HG03442 (cell line): ENCODE measurements around the gene NME8.
"Not testable (repeated sequence)": the region's sequence is repeated elsewhere in the genome, so short reads cannot be mapped to it uniquely, and the experiment has no call there.

Experiments used
- ATAC-seq: cut with Tn5 transposase; IDR thresholded peaks from one replicate; pipeline ENCODE4 v1.9.1; 2021; ENCODE audit warnings: mild to moderate bottlenecking, moderate library complexity; ENCODE audit not compliant: unreplicated experiment

Gene NME8, protein sequence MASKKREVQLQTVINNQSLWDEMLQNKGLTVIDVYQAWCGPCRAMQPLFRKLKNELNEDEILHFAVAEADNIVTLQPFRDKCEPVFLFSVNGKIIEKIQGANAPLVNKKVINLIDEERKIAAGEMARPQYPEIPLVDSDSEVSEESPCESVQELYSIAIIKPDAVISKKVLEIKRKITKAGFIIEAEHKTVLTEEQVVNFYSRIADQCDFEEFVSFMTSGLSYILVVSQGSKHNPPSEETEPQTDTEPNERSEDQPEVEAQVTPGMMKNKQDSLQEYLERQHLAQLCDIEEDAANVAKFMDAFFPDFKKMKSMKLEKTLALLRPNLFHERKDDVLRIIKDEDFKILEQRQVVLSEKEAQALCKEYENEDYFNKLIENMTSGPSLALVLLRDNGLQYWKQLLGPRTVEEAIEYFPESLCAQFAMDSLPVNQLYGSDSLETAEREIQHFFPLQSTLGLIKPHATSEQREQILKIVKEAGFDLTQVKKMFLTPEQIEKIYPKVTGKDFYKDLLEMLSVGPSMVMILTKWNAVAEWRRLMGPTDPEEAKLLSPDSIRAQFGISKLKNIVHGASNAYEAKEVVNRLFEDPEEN

DNA sequence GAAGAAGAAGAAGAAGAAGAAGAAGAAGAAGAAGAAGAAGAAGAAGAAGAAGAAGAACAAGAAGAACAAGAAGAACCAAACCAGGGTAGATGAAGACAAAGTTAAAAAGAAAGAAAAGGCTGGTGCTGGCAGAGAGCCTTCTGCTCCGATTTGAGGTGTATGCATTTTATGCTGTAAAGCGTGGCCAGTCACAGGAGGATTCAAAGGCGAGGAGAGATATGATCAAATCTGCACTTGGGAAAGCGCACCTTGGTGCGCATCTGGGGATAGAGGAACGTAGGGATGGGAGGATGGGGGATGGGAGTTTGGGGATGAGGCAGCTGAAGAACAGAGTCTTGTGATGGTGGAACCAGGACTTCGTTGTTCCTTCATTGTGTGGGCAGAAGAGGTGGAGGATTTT lies at the start of gene NME8:
TSS of gene NME8 (plus strand) at position 301 of the 400 bp plus-strand sequence. CDS start 1,670 bp downstream, outside the sequence.
- no peak for ATAC-seq

DNA sequence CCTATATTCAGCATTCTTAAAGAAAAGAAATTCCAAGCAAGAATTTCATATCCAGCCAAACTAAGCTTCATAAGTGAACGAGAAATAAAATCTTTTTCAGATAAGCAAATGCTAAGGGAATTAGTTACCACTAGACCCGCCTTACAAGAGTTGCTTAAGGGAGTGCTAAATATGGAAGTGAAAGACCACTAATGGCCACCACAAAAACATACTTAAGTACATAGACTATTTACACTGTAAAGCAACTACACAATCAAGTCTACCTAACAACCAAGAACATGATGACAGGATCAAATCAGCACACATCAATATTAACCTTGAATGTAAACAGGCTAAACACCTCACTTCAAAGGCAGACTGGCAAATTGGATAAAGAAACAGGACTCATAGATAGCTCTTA lies 42.2 kb upstream of the NME8 start:
- ATAC-seq, result no peak

DNA sequence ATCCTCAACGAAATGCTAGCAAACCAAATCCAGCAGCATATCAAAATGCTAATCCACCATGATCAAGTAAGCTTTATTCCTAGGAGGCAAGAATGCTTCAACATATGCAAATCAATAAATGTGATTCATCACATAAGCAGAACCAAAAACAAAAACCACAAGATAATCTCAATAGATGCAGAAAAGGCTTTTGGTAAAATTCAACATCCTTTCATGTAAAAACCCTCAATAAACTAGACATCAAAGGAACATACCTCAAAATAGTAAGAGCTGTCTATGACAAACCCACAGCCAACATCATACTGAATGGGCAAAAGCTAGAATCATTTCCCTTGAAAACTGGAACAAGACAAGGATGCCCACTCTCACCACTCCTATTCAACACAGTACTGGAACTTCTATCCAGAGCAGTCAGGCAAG lies 36.2 kb upstream of the NME8 start:
- ATAC-seq, result not testable (repeated sequence)

DNA sequence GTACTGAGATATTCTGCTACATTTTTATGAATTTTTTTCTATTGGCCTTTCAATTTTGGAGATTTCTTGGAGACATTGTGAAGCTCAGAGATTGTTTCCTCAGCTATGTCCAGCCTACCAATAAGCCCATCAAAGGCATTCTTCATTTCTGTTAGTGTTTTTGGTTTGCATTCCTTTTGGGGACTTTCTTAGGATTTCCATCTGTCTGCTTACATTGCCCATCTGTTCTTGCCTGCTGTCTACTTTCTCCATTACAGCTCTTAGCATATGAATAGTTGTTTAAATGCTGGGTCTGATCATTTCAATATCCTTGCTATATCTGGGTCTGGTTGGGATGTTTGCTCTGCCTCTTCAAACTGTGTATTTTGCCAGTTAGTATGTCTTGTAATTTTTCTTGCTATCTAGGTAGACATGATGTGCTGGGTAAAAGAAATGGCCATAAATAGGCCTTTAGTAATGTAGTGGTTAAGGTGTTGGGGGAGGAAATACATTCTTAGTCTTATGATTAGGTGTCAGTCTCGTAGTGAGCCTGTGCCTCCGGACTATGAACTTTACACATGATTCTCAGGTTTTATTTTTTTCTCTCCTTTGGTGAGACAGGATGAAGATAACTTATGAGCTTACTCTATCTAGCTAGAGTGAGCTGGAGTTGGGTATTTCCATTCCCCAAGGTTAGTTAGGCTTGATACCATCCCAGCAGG lies 32.6 kb upstream of the NME8 start:
- peak; percentile 92 for ATAC-seq

DNA sequence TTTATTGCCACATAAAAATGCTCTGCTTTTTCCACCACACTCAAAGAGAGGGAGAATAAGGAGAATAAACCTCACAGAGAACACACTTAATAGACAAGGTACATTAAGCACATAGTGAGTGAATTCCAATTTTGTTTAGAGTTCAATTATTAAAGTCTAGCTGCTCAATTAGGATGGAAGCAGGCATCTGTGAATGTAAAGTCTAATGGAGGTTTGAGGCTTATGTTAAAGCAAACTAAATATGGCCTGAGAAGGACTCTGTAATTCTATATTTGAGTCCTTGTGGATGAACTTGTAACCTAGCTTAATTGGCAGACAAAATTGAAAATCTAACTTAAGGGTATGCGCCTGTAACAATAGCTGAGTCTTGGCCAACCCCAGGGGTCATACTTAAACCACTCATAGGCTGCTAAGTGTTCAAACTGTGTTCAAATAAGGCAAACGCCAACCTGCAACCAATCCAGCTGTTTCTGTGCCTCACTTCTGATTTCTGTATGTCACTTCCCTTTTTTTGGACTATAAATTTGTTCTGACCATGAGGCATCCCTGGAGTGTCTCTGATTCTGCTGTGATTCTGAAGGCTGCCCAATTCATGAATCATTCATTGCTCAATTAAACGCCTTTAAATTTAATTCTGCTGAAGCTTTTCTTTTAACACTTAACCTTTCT lies 31.3 kb upstream of the NME8 start:
- no peak for ATAC-seq

DNA sequence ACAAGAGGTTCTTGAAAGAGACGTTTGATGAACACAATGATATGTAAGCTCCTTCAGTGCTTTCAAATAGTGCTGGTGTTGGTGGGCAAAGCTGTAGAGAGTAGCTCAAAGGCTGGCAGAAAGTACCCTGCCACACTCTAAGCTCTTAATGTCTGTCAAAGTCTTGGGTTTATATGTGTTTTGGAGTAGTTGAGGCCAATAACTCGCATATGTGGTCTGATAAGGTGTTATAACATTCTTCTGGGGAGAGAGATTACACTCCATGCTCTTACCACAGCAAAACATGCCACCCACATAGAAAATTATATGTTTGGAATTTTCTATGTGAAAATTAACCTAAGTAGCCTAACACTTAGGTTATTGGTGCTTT lies 30.8 kb upstream of the NME8 start:
- no peak for ATAC-seq

DNA sequence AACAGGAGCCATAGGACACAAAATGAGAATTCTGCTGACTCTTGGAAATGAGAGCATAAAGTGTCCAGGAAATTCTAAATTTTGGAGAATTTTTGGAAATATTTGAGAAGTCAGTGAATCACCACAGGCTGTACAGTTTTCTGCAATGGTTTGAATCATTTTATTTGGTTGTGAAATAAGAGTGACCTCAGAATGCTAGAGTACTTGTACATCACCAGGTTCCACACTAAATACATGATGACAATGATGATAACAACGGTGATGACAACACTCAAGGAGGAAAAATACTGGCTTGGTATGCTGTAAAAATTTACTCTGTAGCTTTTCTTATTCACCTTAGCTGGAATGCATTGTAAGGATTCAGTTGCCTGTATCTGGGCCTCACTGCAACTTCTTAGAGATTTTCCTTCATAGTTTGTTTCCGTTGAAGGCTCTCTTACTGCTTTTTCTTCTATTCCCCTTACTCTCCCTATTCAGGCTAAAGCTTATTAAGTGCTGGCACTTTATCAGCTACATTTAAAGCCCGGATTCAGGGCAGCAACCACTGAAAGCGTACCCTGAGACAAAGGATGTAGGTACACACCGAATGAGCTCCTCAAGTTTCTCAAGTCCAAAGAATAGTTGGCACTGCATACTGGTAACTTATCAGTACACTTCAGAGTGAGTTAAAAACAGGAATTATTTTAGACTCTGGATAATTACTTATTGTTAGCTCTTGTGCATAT lies 30.2 kb upstream of the NME8 start:
- no peak for ATAC-seq

DNA sequence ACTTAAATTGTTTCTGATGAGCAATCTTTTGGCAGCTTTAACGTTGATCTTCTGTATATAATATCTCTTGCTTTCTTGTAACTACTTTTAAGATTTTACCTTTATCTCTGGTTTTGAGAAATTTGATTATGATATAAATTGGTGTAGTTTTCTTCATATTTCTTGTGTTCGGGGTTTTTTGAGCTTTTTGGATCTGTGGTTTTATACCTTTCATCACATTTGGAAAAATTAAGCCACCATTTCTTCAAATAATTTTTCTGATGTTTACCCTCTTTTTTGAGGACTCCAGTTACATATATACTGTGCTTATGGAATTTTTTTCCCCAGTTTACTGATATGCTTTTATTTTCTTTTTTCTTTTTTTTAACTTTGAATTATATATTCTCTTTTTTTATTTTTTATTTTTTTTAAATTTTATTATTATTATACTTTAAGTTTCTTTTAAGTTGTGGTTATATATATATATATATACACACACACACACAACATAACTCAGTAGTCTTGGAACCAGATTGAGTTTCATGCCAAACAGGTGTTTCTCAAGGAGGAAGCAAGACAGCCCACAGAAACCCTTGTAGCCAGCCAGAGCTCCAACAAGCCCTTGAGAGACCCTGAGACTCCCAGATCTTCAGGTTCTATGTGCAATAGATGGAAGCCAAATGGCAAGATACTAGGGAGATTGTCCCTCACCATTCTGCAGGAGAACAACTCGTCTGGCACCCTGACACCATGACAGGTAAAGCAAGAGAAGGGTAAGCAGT lies 27.5 kb upstream of the NME8 start:
- ATAC-seq, result peak; percentile 52

DNA sequence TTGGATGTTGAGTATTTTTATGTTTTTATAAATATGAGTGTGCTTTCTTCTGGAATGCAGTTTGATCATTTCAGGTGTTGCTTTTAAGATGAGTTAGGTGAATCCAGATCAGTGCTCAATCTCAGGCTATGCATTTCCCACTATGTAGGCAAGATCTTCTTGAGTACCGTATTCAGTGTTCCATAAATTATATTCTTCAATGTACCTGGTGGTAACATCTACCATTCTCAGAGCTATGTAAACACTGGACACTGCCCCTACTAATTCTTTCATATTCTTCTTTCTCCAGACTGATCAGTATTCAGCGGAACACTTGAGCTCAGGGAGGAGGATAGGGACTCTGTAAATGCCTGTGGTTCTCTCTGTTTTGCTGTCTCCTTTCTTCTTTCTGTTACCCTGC lies 25.5 kb upstream of the NME8 start:
- ATAC-seq, result no peak

DNA sequence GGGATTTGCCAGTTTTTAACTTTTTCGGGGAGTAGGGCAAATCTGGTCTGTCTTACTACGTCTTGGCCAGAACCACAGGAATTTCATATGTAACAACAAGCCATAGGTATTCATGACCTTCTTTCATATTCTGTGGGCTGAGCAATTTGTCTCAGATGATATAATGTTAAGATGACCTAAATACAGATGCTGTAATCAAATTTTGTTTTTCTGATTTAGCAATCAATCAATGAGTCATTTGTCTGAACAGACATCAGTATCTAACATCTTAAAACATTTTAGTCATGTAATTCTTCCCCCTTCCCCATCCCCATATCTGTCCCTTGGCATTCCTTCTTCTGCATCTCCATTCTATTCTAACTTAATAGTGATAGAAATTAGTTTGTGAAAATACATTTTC lies 24.8 kb upstream of the NME8 start:
- no peak for ATAC-seq

DNA sequence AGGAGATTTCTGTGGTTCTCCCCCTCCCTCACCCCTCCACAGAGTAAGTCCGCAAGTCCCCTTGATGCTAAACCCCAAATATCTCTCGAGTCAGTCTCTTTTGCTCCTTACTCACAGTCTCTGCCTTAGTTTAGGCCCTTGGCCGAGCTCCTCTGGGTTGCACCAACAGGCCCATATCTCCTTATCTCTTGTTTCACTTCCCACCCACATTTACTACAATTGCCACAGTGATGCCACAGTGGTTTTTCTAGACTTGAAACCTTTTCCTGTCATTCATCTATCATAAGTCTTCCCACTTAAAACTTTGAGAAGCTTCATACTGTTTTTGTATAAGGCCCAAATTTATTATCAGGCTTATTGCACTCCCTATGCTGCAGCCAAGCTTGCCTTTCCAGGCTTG lies 23.4 kb upstream of the NME8 start:
- ATAC-seq, result no peak

DNA sequence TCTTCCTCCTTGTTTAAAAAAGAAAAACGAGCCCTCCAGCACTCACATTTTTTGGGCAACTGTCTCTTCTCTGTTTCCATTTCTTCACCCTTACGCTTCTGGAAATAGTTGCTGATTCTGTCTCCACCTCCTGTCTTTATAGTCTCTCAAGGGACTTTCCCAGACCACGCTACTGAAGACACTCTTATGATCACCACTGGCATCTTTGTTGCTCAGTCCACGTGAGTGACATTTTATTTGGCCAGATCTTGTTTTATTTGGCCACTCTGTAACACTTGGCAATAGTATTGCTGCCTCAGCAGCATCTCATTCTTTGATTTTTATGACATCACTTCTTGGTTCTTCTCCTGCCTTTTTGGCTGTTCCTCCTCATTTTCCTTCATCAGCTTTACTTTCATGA lies 21.6 kb upstream of the NME8 start:
- peak; percentile 55 for ATAC-seq

DNA sequence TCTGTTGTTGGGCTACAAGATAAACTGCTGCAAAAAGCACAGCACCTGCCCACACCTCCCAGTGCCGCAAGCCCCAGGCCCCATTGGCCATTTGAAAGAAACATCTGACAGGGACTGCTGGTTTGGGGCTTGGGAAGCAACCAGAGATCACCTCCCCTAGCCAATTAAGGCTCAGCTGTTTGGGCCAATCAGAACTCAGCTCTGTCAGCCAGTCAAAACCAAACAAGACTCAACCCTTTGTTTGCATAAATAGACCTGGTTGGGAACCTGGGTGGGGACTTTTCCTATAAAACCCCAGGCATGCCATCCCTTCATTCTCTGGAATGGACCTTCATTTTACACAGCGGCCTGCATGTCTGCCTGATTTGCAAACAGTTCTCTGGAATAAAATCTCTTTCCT lies 17.2 kb upstream of the NME8 start:
- no peak for ATAC-seq

DNA sequence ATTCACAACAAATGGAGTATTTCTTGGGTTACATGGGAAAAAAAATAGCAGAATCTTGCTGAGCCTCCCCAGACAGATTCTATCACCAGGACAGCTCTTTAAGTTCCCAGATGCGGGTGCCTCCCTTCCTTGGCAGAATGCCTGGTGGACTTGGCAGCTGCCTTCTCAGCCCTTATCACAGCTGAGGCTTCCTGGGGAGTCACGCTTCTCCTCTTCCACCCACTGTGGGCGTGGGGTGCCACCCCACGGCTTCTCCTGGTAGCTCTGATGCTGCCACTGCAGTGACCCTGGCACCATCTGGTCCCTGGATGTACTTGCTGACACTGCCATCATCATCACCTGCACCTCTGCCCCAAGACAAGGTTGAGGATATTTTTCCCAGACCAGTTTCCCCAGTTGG lies 16.2 kb upstream of the NME8 start:
- peak; percentile 92 for ATAC-seq

DNA sequence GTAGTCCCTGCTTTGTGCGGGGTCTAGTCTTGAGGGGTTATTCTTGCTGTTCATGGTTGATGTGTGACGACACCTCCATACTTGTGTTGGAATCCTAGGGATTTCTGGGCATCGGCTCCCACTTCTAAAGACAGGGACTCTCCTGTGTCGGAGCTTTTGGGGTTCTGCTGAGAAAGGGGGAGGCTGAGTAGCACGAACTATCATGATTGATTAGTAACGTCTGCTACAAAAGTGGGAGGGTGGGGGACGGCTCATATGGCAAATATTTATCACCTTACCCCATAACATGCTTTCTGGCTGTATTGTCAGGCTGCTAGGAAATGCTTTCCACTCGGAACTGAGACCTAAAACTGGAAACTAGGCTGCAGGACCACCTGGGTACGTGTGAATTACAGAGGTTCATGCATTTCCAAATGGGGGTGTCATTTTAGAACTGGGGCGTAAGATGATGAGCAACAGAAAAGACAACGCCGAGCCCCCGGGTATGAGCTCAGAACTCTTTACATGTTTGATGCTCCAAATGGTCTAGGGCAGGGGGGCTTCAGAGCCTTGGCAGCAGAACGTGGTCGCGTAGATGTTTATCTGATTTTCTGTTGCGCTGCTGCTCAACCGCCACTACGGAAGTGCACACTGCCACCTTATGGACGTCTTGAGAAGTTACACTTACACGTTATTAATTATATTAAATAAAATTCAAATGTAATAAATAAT lies 15.1 kb upstream of the NME8 start:
- no peak for ATAC-seq

DNA sequence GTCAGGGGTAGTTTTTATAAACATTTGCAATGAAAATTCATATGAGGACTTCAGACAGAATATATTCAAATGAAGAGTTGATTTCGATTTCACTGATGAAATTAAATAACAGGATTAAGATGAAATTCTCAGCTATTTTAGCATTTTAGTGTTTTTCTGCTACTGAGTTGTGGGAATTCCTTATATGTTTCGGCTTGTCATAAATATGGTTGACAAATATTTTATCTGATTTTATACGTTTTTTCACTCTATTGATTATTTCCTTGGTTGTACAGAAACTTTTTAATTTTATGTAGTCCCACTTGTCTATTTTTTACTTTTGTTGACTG lies 14.6 kb upstream of the NME8 start:
- no peak for ATAC-seq

DNA sequence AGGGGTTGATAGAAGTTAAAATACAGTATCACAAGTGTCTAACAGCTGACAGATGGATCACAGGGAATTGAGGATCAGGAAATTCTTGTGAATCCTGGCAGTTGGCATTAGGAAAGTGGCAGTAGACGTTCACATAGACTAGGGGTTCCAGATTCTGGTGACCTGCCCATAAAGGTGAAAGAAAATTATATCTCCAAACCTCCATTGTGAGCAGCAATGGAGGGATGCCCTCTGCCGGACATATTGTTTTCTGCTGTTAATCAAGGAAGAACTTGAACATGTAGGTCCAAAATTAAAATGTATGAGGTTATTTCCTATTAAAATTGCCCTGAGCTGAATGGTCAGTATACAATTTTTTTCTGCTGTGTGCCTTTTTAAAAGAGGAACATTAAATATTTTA lies 5.1 kb downstream of the NME8 start:
- no peak for ATAC-seq

DNA sequence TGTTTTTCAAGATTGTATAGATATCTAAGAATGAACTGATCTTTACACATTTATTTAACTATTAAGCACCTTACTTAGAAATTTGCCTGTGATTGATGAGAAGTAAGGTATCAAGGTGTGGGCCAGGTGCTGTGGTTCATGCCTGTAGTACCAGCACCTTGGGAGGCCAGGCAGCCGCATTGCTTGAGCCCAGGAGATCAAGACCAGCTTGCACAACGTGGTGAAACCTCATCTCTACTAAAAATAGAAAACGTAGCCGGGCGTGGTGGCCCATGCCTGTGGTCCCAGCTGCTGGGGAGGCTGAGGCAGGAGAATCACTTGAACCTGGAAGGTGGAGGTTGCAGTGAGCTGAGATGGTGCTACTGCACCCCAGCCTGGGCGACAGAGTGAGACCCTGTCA lies 33.7 kb downstream of the NME8 start:
- no peak for ATAC-seq

DNA sequence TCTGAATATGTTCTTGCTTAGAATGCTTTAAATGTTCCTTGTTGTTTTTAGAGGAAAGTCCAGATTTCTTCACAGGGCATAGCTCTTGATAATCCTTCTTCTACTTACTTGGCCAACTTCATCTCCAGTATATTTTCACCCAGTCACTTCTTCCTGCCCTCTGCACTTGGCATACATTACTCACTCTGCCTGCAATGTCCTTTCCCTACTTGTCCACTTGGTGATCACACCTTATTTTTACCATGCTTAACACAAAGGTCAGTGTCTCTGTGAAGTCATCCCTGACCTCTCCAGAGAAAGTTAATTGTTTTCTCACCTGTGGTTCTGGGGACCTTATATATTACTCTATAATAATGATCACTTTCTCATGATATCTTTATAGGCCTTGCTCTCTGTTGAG lies 45.0 kb downstream of the NME8 start:
- ATAC-seq, result no peak

DNA sequence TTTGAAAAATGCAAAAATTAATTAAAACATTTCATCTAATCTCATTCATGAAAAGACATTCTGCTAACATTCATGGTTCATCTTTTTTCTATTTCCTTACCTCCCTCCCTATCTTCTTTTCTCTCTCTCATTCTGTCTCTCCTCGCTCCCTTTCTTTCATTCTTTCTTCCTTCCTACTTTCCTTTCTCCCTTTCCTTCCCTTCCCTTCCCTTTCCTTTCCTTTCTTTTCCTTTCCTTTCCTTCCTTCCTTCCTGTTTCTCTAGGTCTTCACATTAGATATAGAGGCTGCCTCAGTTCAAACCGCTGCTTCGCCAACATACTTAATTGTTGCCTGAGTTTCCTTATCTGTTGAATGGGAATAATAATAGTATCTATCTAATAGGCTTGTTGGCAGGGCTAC lies 46.3 kb downstream of the NME8 start:
- ATAC-seq, result no peak
